GM18517 (cell line): ENCODE results near the gene LILRB5.
"Not testable (repeated sequence)": the region's sequence is repeated elsewhere in the genome, so short reads cannot be mapped to it uniquely, and the experiment has no call there.

Experiments
- ATAC-seq: cut with Tn5 transposase; IDR thresholded peaks from one replicate; pipeline ENCODE4 v1.9.1; 2021; ENCODE audit warnings: mild to moderate bottlenecking, moderate library complexity; ENCODE audit not compliant: unreplicated experiment

LILRB5 gene

GRCh38 chr19:54277111-54277615 is 20.1 kb upstream of the LILRB5 start:
- ATAC-seq = not testable (repeated sequence)

DNA sequence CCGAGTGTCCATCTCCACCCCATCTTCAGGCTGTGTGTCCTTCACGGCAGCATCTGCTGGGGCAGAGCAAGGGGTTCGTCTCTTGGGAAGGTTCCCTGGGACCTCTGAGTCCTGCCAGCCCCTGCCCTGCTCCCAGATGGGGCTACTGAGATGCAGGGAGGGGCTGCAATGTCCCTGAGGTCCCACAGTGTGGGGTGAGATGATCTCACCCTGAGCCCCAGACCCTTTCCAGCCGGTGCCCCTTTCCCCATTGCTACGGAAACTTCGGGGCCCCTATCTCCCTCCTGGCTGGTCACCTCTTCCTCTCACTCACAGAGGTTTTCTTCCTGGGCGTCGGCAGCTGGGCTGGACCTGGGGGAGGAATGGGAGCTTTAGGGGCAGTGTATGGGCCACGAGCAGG is 18.9 kb upstream of the LILRB5 start:
- ATAC-seq = no peak

- ATAC-seq = not testable (repeated sequence)
Observed at GRCh38 chr19:54274516-54274915, 17.4 kb upstream of the LILRB5 start.

DNA sequence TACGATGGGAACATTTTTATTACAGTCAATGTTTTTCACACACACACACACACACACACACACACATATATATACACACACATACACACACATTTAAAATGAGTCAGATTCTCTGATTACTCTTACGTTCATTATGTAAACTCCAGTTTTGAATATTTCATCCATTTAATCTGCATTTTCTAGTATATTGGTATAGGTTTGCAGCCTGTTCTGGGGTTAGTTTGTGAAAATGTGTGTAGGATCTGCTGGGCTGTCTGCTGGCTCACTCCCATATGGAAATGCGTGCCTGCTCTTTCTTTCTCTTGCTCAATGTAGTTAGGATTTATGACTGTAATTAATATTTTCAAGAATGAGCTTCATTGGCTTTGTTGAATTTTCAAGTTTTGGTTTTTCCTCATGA is 16.7 kb upstream of the LILRB5 start:
- no peak for ATAC-seq

- not testable (repeated sequence) for ATAC-seq
Observed at GRCh38 chr19:54272181-54272580, 15.1 kb upstream of the LILRB5 start.

DNA sequence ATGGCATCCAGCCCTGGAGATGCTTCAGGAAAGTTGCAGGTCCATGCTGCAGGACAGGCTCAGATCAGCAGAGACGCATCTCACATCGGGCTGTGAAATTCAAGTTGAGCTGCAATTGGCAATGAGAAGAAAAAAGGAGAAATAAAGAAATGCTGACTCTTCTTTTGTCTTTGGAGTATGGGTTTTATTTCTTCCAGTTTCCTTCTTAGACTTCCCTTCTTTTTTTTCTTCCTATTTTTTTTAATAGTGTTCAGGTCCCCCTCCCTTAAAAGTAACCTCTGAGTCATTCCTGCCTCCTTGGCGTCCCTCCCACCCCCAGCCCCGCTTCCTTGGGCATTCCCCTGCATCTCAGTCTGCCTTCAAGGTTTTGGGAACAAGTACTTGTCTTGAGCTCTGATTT is 14.5 kb upstream of the LILRB5 start:
- ATAC-seq = not testable (repeated sequence)

GRCh38 chr19:54271106-54271505 is 14.0 kb upstream of the LILRB5 start:
- no peak for ATAC-seq

DNA sequence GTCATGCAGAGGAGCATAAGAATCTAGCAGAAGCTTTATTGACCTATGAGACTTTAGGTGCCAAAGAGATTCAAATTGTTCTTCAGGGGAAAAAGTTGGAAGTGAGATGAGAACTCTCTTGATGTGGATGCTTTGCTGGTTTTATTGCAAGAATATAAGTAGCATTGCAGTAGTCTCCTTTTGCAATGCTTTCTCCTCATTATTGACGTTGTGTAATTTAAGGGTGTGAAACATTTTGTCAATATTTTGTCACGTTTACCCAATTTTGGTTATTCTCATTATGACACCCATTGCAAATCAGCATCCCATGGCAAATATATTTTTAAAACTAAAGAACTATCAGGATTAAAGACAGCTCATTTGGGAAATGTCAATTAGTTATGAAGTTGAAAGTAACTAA is 11.9 kb upstream of the LILRB5 start:
- ATAC-seq = no peak

DNA sequence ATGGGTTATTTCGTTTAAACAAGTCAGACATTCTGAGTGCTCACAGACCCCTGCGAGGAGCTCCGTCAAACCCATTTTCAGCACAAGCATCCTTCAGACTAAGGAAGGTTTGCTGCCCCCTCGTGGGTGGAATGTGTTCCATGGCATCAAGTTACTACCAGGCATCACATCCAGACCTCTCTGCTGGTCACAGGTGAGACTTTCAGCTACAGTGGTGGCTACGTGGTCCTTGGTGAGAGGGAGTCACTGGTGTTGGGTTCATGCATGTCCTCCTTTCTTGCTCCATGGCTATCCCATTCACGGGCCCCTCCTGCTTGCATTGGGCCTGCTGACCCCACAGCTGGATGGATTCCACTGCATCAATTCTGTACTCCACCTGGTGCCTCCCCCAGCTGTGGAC is 9.1 kb upstream of the LILRB5 start:
- ATAC-seq = no peak

- ATAC-seq = no peak
Observed at GRCh38 chr19:54262470-54262869, 5.4 kb upstream of the LILRB5 start.

GRCh38 chr19:54262066-54262465 is 5.0 kb upstream of the LILRB5 start:
- ATAC-seq = no peak

DNA sequence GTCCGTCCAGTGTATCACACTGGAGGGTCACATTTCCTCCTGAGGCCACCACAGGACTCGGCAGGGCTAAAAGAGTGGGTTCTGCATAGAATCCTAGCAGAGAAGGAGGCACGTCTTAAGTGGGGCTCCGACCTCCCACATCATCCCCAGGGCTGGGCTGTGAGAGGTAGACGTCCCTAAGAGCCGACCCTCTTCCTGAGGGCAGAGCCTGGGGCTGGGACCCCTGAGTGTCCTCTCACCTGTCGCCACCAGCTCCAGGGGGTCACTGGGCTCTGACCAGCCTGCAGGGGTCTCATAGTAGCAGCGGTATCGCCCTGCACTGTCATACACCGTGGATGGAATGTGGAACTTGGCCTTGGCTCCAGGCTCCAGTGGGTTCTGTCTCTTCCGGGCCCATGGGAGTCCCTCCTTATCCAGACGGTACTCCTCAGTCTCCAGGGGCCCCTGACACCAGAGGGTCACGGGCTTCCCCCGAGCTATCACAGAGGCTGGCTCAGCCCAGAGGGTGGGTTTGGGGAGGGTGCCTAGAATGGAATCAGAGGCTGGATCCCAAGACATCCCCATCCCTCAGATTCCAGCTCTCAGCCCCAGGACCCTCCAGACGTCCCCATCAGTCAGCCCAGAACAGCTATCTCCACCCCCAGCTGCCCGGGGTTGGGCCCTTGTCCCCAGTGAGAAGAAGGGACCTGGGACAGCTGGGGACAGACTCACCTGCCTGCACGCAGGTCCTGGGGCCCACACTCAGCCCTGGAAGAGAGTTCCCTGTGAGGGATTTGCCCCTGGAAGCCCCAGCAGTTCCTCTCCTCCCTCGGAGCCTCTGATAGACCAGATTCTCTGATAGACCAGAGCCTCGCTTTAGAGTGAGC is 590 bp downstream of the LILRB5 start:
- no peak for ATAC-seq

DNA sequence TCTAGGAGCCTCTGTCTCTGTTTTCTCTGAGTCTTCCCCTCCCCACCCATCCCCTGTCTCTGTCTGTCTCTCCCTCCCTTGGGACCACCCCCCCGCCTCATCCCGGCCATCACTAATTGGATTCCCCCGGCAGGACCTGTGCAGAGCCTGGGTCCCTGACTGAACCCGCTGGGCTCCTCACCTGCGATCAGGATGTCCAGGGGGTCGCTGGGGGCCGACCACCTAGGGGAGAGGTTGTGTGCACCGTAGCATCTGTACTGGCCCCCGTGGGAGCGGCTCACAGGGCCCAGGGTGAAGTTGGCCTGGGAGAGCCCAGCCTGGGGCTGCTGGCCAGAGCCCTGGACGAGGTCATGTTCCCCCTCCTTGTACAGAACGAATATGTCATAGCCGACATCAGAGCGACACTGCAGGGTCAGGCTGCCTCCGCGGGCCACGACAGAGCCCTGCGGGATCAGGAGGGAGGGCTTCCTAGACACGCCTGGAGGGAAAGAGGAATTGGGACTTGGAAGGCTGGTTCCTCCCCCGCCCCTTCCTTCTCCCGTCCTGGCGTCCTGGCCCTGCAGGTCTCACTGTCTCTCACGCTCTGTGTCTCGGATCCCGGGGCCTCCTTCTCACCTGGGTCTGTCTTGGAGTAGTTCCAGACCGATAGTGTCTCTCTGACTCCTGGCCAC is 1.8 kb downstream of the LILRB5 start:
- ATAC-seq = no peak

DNA sequence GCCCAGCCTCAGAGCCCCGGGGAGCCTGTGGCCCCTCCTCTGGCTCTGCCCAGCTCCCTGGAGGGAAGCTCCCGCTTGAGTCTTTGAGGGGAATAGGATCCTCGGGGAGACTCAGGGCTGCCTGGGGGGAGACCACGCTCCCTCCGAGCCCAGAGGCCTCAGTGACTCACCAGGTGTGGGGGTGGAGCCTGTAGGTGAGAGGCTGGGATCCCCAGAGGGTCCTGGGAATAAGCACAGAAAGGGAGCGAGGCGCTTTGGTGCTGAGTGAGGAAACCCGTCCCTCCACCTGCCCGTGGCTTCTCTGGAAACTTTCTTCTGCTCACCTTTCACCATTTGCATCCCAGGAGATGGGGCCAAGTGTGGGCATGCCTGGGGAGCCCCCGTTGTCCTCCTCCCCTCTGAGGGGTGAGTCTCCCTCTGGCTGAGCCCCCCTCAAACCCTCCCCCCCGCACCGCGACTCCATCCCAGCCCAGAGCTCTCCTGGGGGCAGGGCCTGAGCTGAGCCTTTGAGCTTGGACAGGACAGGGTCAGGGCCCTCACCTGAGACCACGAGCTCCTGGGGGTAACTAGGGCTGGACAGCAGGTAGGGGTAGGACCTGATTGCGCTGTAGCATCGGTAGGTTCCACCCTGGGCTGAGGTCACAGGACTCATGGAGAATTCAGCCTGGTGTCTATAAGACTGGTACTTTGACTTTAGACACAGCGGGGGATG is 2.7 kb downstream of the LILRB5 start:
- no peak for ATAC-seq

- no peak for ATAC-seq
Observed at GRCh38 chr19:54253331-54254194, 3.5 kb downstream of the LILRB5 start.

DNA sequence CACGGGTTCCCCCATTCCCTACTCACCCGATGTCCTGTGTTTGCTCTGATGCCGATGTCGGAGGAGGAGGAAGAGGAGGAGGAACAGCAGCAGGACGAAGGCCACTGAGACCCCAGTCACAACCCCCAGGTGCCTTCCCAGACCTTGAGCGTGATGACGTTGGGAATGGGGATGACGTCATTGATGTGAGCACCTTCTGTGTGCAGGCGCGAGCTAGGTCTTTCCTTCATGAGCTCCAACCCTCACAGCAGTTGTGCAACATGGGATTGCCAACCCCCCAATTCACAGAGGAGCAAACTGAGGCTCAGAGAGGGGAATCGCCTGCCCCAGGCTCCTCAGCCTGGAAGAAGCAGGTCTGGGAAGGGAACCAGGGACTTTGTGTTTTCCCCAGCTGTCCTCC is 4.2 kb downstream of the LILRB5 start:
- ATAC-seq = no peak

GRCh38 chr19:54252243-54252642 is 4.8 kb downstream of the LILRB5 start:
- no peak for ATAC-seq

- ATAC-seq = no peak
Observed at GRCh38 chr19:54248016-54248601, 9.0 kb downstream of the LILRB5 start.

DNA sequence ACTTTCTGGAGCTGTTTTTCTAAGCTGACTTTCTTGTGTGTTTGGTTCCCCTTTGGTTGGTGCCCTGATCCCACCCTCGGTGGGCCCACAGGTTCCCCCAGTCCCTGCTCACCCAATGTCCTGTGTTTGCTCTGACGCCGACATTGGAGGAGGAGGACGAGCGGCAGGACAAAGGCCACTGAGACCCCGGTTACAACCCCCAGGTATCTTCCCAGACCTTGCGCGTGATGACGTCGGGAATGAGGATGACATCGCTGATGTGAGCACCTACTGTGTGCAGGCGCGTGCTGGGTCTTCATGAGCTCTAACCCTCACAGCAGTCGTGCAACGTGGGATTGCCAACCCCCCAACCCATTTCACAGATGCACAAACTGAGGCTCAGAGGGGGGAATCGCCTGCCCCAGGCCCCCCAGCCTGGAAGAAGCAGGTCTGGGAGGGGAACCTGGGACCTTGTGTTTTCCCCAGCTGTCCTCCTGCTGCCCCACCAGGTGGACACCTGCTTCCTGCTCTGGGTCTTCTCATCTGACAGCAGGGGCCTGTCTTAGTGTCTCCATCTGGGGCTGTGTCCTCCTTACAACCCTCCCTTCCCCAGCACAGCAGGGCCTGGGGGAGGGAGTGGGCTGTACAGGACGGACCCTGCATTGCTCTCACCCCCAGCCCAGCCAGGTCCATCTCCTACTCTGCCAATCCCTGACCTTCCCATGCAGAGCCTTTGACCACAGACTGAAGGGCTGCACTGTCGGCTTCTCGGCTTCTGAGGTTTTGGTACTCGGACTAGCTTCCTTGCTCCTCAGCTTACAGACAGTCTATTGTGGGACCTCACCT is 9.8 kb downstream of the LILRB5 start:
- ATAC-seq = no peak
